SU-DHL-6 (cell line): ENCODE measurements around the gene QPRT.

Experiments
- H2AFZ ChIP-seq: fragments of 200-600 bp; sonication (generic); 2 replicates; pipeline ENCODE4 v1.6.1; 2014; ENCODE audit warnings: low read depth, mild to moderate bottlenecking, moderate library complexity, mixed read lengths, antibody characterized with exemption, low read length; ENCODE audit not compliant: severe bottlenecking
- H3F3A ChIP-seq: fragments of 200-600 bp; shearing (Covaris generic); 2 replicates; pipeline ENCODE4 v1.6.0; 2016; ENCODE audit warnings: antibody characterized with exemption, mild to moderate bottlenecking; ENCODE audit not compliant: insufficient read depth
- H3K27ac ChIP-seq: fragments of 200-600 bp; sonication (generic); 2 replicates; pipeline ENCODE4 v1.5.1; 2016; ENCODE audit warnings: low read depth, mild to moderate bottlenecking, low read length, moderate library complexity, mixed read lengths
- H3K27me3 ChIP-seq: fragments of 200-600 bp; sonication (generic), shearing (Covaris generic); 2 replicates; pipeline ENCODE4 v1.6.0; 2014; ENCODE audit warnings: mild to moderate bottlenecking, low read length
- H3K36me3 ChIP-seq: fragments of 200-600 bp; sonication (generic); 2 replicates; pipeline ENCODE4 v1.6.1; 2014; ENCODE audit warnings: mild to moderate bottlenecking, low read length, mixed read lengths
- H3K4me2 ChIP-seq: fragments of 300-600, 200-600 bp; shearing (Covaris generic), sonication (generic); 2 replicates; pipeline ENCODE4 v1.6.0; 2014; ENCODE audit warnings: low read length, low read depth, mild to moderate bottlenecking; ENCODE audit not compliant: poor library complexity, severe bottlenecking
- H3K4me3 ChIP-seq: fragments of 200-600 bp; sonication (generic); 2 replicates; pipeline ENCODE4 v1.5.1; 2014; ENCODE audit warnings: antibody characterized with exemption, low read length, mild to moderate bottlenecking, mixed read lengths; ENCODE audit not compliant: insufficient read depth, poor library complexity, severe bottlenecking
- H3K79me2 ChIP-seq: fragments of 200-600 bp; sonication (generic); 2 replicates; pipeline ENCODE4 v1.6.1; 2014; ENCODE audit warnings: mild to moderate bottlenecking, low read length, moderate library complexity; ENCODE audit not compliant: insufficient read depth
- H3K9ac ChIP-seq: fragments of 200-600 bp; sonication (generic); 2 replicates; pipeline ENCODE4 v1.7.0; 2014; ENCODE audit warnings: mild to moderate bottlenecking, low read length
- H3K9me2 ChIP-seq: fragments of 200-600 bp; sonication (generic); replicated peaks from 2 replicates; pipeline ENCODE4 v1.6.1; 2014; ENCODE audit warnings: low read length; ENCODE audit not compliant: insufficient read depth
- H3K9me3 ChIP-seq: fragments of 200-600 bp; sonication (generic); 2 replicates; pipeline ENCODE4 v1.6.1; 2014; ENCODE audit warnings: low read length, mixed read lengths; ENCODE audit not compliant: insufficient read depth
- H4K20me1 ChIP-seq: fragments of 200-600 bp; sonication (generic); 2 replicates; pipeline ENCODE4 v1.6.1; 2014; ENCODE audit warnings: low read depth, mild to moderate bottlenecking, antibody characterized with exemption, low read length, moderate library complexity, mixed read lengths
- CTCF ChIP-seq: fragments of 200-600 bp; sonication (generic); IDR thresholded peaks from one replicate; pipeline ENCODE4 v1.5.1; 2017; ENCODE audit warnings: antibody characterized with exemption, mild to moderate bottlenecking, low read length, moderate library complexity; ENCODE audit not compliant: insufficient read depth, poor library complexity, severe bottlenecking
- EZH2phosphoT487 ChIP-seq: fragments of 200-600 bp; sonication (generic), shearing (Covaris generic); conservative IDR thresholded peaks from 2 replicates; pipeline ENCODE4 v1.6.1; 2018; ENCODE audit warnings: mild to moderate bottlenecking, antibody characterized with exemption, low read length, moderate library complexity, mixed read lengths

Gene QPRT

GRCh38 chr16:29742683-29743275, 63.8 kb downstream of the QPRT start:
- no peaks in the 10 kb centered on the region for H4K20me1 ChIP-seq

DNA sequence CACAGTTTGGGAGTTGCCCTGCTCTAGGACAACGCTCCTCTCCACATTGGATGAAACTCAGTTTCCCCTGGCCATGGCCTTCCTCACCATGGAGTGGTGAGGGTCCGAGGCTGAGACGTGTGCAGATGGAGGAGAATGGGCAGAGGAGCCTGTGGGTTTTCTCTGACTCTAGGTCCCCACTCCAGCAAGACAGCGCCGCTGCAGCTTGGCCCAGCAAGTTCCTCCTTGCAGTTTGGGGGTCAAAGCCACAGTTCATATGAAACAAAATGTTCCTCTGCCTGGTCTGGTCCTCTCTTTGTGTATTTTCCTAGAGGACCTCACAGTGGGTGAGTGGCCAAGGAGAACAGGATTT, 64.5 kb downstream of the QPRT start:
- H3K27me3 ChIP-seq = no peaks in the 10 kb centered on the region
- no peak overlapping the region for H3K4me3 ChIP-seq
- H3K79me2 ChIP-seq = no peaks in the 10 kb centered on the region
- no peaks in the 10 kb centered on the region for H3K36me3 ChIP-seq
- no peaks in the 10 kb centered on the region for H3K9me2 ChIP-seq
- H3F3A ChIP-seq = no peaks in the 10 kb centered on the region
- no peak overlapping the region for H2AFZ ChIP-seq
- no peaks in the 10 kb centered on the region for H4K20me1 ChIP-seq
- TF ChIP-seq CTCF = no peak
- TF ChIP-seq EZH2phosphoT487 = no peak
- no peak overlapping the region for H3K4me2 ChIP-seq
- no peaks in the 10 kb centered on the region for H3K9me3 ChIP-seq
- H3K9ac ChIP-seq = no peak overlapping the region
- H3K27ac ChIP-seq = no peak overlapping the region

More at GRCh38 chr16:29742683-29743275, 63.8 kb downstream of the QPRT start:
- TF ChIP-seq CTCF (no peak), EZH2phosphoT487 (no peak)
- Histone ChIP-seq H3K4me2 (no peak overlapping the region), H3K9me3 (no peaks in the 10 kb centered on the region), H2AFZ (no peak overlapping the region), H3F3A (no peaks in the 10 kb centered on the region), H3K27ac (no peak overlapping the region), H3K27me3 (no peaks in the 10 kb centered on the region), H3K9me2 (no peaks in the 10 kb centered on the region), H3K9ac (no peak overlapping the region), H3K79me2 (no peaks in the 10 kb centered on the region), H3K4me3 (no peak overlapping the region), H3K36me3 (no peaks in the 10 kb centered on the region)

DNA sequence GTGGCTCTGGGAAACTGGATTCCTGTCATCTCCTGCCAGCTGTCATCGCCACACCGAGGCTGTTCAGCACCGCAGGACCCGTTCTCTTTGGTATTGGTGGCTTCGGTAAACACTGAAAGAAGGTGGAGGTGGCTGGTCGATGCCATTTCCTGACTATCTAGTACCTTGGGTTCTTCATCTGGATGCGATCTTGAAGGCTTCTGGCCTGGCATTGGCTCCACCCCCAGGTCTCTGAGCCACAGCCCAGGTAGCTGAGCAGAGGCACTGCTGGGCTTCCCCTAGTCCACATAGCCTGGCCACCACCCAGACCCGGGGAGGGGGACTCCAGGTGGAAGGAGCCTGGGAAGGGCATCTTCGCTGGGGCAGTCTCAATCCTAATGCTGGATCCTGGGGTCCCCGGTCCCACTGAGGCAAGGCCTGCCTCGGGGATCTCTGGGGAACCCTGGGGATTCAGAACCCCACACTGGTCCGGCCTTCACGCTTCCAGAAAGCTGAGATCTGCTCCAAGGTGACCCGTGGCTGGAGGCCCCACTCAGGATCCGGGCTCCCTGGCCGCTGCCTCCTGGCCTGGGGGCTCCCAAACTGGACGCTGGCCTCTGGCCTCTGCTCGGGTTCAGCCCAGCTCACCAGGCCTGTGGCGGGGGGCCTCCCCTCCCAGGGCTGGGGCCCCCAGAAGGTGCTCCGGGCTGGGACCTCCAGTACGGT, 65.0 kb downstream of the QPRT start:
- Histone ChIP-seq H3K79me2 (no peaks in the 10 kb centered on the region), H4K20me1 (no peaks in the 10 kb centered on the region), H3K9me3 (no peaks in the 10 kb centered on the region), H3K4me2 (no peak overlapping the region), H3K27me3 (no peaks in the 10 kb centered on the region), H3K27ac (no peak overlapping the region), H3K4me3 (no peak overlapping the region), H2AFZ (no peak overlapping the region), H3K9me2 (no peaks in the 10 kb centered on the region), H3K9ac (no peak overlapping the region), H3F3A (no peaks in the 10 kb centered on the region), H3K36me3 (no peaks in the 10 kb centered on the region)
- TF ChIP-seq EZH2phosphoT487 = no peak
- no peak for TF ChIP-seq CTCF
